K562 (cell line): ENCODE data around the gene GABRD.

Source experiments
- CHCHD3 ChIP-seq: fragments of 250-450 bp; sonication (Bioruptor Pico); IDR thresholded peaks from 2 replicates; pipeline ENCODE4 v2.1.2; 2022; ENCODE audit warnings: mild to moderate bottlenecking
- CTCF ChIP-seq, 3 experiments: IDR thresholded peaks in 2 of 3; conservative IDR thresholded peaks in 1 of 3; 2 replicates each; pipeline ENCODE4 v1.5.1; 2011 to 2012; ENCODE audit warnings: low read length in 3 of 3, mild to moderate bottlenecking in 3 of 3, control low read depth in 2 of 3, improper control_type of control experiment in 1 of 3, inconsistent platforms in 1 of 3, low read depth in 1 of 3, mixed read lengths in 1 of 3, moderate library complexity in 1 of 3; ENCODE audit not compliant: insufficient read depth in 2 of 3
- EP300 ChIP-seq: IDR thresholded peaks from 2 replicates; pipeline ENCODE4 v1.6.1; 2012; ENCODE audit warnings: low read length, improper control_type of control experiment
- EZH2 ChIP-seq: IDR thresholded peaks from 2 replicates; pipeline ENCODE4 v1.6.1; 2012; ENCODE audit warnings: low read depth, mild to moderate bottlenecking, inconsistent platforms, low read length, borderline replicate concordance
- FOXA3 ChIP-seq, 2 experiments: fragments of 450-650 bp in 1 of 2; sonication (generic) in 1 of 2; formaldehyde crosslinking; IDR thresholded peaks in 1 of 2; conservative IDR thresholded peaks in 1 of 2; 2 replicates each; pipeline versions ENCODE4 v1.4.0 to v1.8.0; 2020 to 2022; ENCODE audit warnings: mild to moderate bottlenecking in 2 of 2, missing genetic modification reagents in 1 of 2
- GTF2A2 ChIP-seq: IDR thresholded peaks from 2 replicates; pipeline ENCODE4 v1.6.1; 2016; ENCODE audit warnings: mild to moderate bottlenecking, missing genetic modification characterization, missing compliant biosample characterization
- NFE2L1 ChIP-seq: fragments of 450-650 bp; IDR thresholded peaks from 2 replicates; pipeline ENCODE4 v1.6.1; 2016; ENCODE audit warnings: missing genetic modification characterization, low read depth, mild to moderate bottlenecking, missing compliant biosample characterization, moderate library complexity, borderline replicate concordance
- POLR2G ChIP-seq: fragments of 200-400 bp; formaldehyde crosslinking; IDR thresholded peaks from 2 replicates; pipeline ENCODE4 v1.6.1; 2017; ENCODE audit warnings: low read depth, mild to moderate bottlenecking, antibody characterized with exemption, low read length, moderate library complexity
- RFX5 ChIP-seq: IDR thresholded peaks from 2 replicates; pipeline ENCODE4 v1.6.1; 2011; ENCODE audit warnings: low read depth, mild to moderate bottlenecking, improper control_type of control experiment, low read length
- TAL1 ChIP-seq: fragments of 450-650 bp; IDR thresholded peaks from 2 replicates; pipeline ENCODE4 v1.6.1; 2016; ENCODE audit warnings: mild to moderate bottlenecking
- TARDBP ChIP-seq: fragments of 450-650 bp; IDR thresholded peaks from 2 replicates; pipeline ENCODE4 v1.6.1; 2016
- ZBTB33 ChIP-seq: sonication (generic); formaldehyde crosslinking; IDR thresholded peaks from 2 replicates; pipeline ENCODE4 v1.8.1; 2023; ENCODE audit warnings: mild to moderate bottlenecking, missing genetic modification reagents

GRCh38 chr1:2022063-2022770, 3.1 kb downstream of the GABRD start:
- TF ChIP-seq RFX5 = no peak
- no peak for TF ChIP-seq EZH2
- no peak for TF ChIP-seq CHCHD3 (CRISPR knock-in tag)
- TF ChIP-seq TARDBP = no peak
- no peak for TF ChIP-seq EP300
- TF ChIP-seq TAL1 = no peak
- no peak for TF ChIP-seq ZBTB33 (CRISPR knock-in tag)
- no peak for TF ChIP-seq NFE2L1 (tag)
- no peak for TF ChIP-seq GTF2A2 (tag)
- no peak for TF ChIP-seq CTCF (IDR thresholded peaks at IDR 0.05 in 2 of 3, conservative IDR thresholded peaks at IDR 0.05 in 1 of 3; ENCODE audit: insufficient read depth in 2 of 3, low read depth in 1 of 3, low read length in 3 of 3)
- TF ChIP-seq POLR2G = no peak
- no peak for TF ChIP-seq FOXA3 (CRISPR knock-in tag; conservative IDR thresholded peaks at IDR 0.05 in 1 of 2, IDR thresholded peaks at IDR 0.05 in 1 of 2)
